Measurements from ENCODE around the gene MAML3. TPM values are rescaled to one million over a fixed set of nuclear protein-coding genes. Genes with fewer than 3 reads are reported as not detected.

Gene MAML3
- total RNA-seq, 1 donor from 2014 or later: 24.8 TPM

- DNase-seq (ENCODE audit: low spot score in 2 of 2, unreplicated experiment in 2 of 2): peak in 1 of 2 experiments; percentile 50
- peak overlapping the region; percentile 84 for H3K27ac Mint-ChIP-seq
These were observed 149.5 kb downstream of the MAML3 start for GRCh38 chr4:140004549-140004895.

DNA sequence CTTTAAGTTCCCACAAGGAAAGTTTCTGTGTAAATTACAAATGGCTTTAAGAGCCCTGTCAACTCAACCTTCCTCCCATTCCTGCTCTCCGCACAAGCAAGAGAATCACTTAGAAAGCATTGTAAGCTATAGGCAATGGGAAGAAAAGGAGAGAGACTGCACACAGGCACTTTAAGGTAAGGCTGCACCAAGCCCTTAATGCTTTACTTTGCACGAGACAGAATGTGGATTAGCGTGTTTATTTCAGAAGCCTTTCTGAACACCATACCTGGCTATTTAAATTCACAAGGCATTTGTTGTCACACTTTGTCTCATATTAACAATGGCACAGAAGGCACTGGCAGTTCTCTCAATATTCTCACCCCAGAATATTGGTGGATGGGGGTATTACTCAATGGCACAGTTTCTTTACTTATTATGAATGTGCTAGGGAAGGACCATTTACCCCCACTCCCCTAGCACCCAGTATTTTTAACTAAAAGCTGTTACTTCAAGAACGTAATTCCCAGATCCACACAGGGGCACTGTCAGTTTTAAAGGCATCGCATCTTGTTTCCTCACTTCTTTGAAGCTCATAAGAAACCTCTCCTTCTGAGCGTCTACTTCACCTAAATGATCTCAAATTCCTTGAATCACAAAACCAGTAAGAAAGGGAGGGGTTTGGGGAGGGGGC, 150.0 kb downstream of the MAML3 start:
- H3K4me3 Mint-ChIP-seq: peak overlapping the region; percentile 70
- peaks cover 1% of the 10 kb centered on the region for H3K9me3 Mint-ChIP-seq
- H3K27me3 Mint-ChIP-seq (ENCODE audit: low read depth): no peaks in the 10 kb centered on the region
- no peak for DNase-seq (ENCODE audit: low spot score in 2 of 2, unreplicated experiment in 2 of 2)
- TF ChIP-seq, protein P1, sequence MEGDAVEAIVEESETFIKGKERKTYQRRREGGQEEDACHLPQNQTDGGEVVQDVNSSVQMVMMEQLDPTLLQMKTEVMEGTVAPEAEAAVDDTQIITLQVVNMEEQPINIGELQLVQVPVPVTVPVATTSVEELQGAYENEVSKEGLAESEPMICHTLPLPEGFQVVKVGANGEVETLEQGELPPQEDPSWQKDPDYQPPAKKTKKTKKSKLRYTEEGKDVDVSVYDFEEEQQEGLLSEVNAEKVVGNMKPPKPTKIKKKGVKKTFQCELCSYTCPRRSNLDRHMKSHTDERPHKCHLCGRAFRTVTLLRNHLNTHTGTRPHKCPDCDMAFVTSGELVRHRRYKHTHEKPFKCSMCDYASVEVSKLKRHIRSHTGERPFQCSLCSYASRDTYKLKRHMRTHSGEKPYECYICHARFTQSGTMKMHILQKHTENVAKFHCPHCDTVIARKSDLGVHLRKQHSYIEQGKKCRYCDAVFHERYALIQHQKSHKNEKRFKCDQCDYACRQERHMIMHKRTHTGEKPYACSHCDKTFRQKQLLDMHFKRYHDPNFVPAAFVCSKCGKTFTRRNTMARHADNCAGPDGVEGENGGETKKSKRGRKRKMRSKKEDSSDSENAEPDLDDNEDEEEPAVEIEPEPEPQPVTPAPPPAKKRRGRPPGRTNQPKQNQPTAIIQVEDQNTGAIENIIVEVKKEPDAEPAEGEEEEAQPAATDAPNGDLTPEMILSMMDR (IDR thresholded peaks at IDR 0.05; ENCODE audit: unreplicated experiment): no peak
- peaks cover 31% of the 10 kb centered on the region for H3K4me1 Mint-ChIP-seq
- H3K36me3 Mint-ChIP-seq: peaks cover under 1% of the 10 kb centered on the region
- H3K27ac Mint-ChIP-seq: peak overlapping the region; percentile 84

More at GRCh38 chr4:140004549-140004895, 149.5 kb downstream of the MAML3 start:
- no peaks in the 10 kb centered on the region for H3K36me3 Mint-ChIP-seq
- H3K4me1 Mint-ChIP-seq: peaks cover 31% of the 10 kb centered on the region
- TF ChIP-seq, protein P1 (IDR thresholded peaks at IDR 0.05; ENCODE audit: unreplicated experiment): no peak
- H3K4me3 Mint-ChIP-seq: peak overlapping the region; percentile 70
- no peaks in the 10 kb centered on the region for H3K27me3 Mint-ChIP-seq (ENCODE audit: low read depth)
- no peaks in the 10 kb centered on the region for H3K9me3 Mint-ChIP-seq

- H3K27ac Mint-ChIP-seq: no peak overlapping the region
- peaks cover 18% of the 10 kb centered on the region for H3K9me3 Mint-ChIP-seq
- H3K4me1 Mint-ChIP-seq: peaks cover 19% of the 10 kb centered on the region
- H3K4me3 Mint-ChIP-seq: no peak overlapping the region
- no peaks in the 10 kb centered on the region for H3K27me3 Mint-ChIP-seq (ENCODE audit: low read depth)
- no peak for DNase-seq (ENCODE audit: low spot score in 2 of 2, unreplicated experiment in 2 of 2)
- TF ChIP-seq, protein P1 (IDR thresholded peaks at IDR 0.05; ENCODE audit: unreplicated experiment): no peak
- H3K36me3 Mint-ChIP-seq: peaks cover 11% of the 10 kb centered on the region
These were observed 153.8 kb downstream of the MAML3 start for GRCh38 chr4:140000232-140000631.

GRCh38 chr4:139988863-139989765, 164.9 kb downstream of the MAML3 start:
- Mint-ChIP-seq H3K4me1 (peaks cover 31% of the 10 kb centered on the region), H3K27me3 (ENCODE audit: low read depth) (no peaks in the 10 kb centered on the region), H3K36me3 (peaks cover 7% of the 10 kb centered on the region), H3K4me3 (no peak overlapping the region), H3K9me3 (peaks cover 7% of the 10 kb centered on the region), H3K27ac (peak overlapping the region; percentile 44)
- TF ChIP-seq, protein P1 (IDR thresholded peaks at IDR 0.05; ENCODE audit: unreplicated experiment): no peak
- no peak for DNase-seq (ENCODE audit: low spot score in 2 of 2, unreplicated experiment in 2 of 2)

DNA sequence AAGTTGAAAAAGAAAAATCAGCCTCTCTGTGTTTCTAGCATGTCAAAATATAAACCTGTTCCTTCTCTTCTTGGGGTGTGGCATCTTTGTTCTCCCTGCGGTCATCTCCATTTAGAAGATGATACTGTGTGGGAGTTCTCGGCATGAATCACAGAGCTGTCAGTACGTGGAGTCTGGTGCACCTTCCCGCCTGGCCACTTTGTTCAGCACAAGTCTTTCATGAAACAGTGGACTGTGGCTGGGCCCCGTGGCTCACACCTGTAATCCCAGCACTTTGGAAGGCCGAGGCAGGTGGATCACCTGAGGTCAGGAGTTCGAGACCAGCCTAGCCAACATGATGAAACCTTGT, 166.5 kb downstream of the MAML3 start:
- DNase-seq (ENCODE audit: low spot score in 2 of 2, unreplicated experiment in 2 of 2): no peak
- H3K4me3 Mint-ChIP-seq: no peak overlapping the region
- peak overlapping the region; percentile 60 for H3K27ac Mint-ChIP-seq
- TF ChIP-seq, protein P1 (IDR thresholded peaks at IDR 0.05; ENCODE audit: unreplicated experiment): no peak
- peaks cover 5% of the 10 kb centered on the region for H3K36me3 Mint-ChIP-seq
- H3K9me3 Mint-ChIP-seq: peaks cover 7% of the 10 kb centered on the region
- no peaks in the 10 kb centered on the region for H3K27me3 Mint-ChIP-seq (ENCODE audit: low read depth)
- peaks cover 32% of the 10 kb centered on the region for H3K4me1 Mint-ChIP-seq

Measured in mesothelial cell of epicardium (in vitro differentiated cells).